SK-N-SH (cell line): Measurements from ENCODE around the gene NFIA. TPM values are rescaled to one million over a fixed set of nuclear protein-coding genes. Genes with fewer than 3 reads are reported as not detected.

Experiments used
- CTCF ChIA-PET: fragments of 300-600, 350-600 bp; formaldehyde crosslinking; extraction: SDS; loops from one replicate; lab custom pipeline; 2021; lab: Yijun Ruan, JAX
- POLR2A ChIA-PET: fragments of 350-600 bp; sonication (Branson Sonifier 250); formaldehyde crosslinking; extraction: SDS; loops from one replicate; lab custom pipeline; 2020; ENCODE audit warnings: antibody characterized with exemption, inconsistent platforms; lab: Yijun Ruan, JAX
- DNase-seq: peaks from one replicate; pipeline ENCODE4 v3.0.0; 2012
- H2AFZ ChIP-seq: fragments of 200-600 bp; sonication (generic); 2 replicates; pipeline ENCODE4 v1.8.1; 2016; ENCODE audit warnings: antibody characterized with exemption, mild to moderate bottlenecking, low read depth
- H3F3A ChIP-seq: fragments of 200-600 bp; sonication (generic); replicated peaks from 2 replicates; pipeline ENCODE3; 2016; ENCODE audit warnings: antibody characterized with exemption, mild to moderate bottlenecking; ENCODE audit not compliant: insufficient read depth
- H3K27ac ChIP-seq, 2 experiments: fragments of 200-500 bp in 1 of 2; fragments of 200-600 bp in 1 of 2; sonication (Bioruptor generic) in 1 of 2; sonication (generic), shearing (Covaris generic) in 1 of 2; 2 replicates each; pipeline versions ENCODE4 v1.5.1 to v1.6.1; 2014 to 2016; ENCODE audit warnings: low read depth in 2 of 2, inconsistent platforms in 1 of 2, low read length in 1 of 2, mild to moderate bottlenecking in 1 of 2, mixed read lengths in 1 of 2
- H3K27me3 ChIP-seq: fragments of 200-600 bp; sonication (generic), shearing (Covaris generic); 2 replicates; pipeline ENCODE4 v1.6.1; 2016; ENCODE audit warnings: mixed run types; ENCODE audit not compliant: insufficient read depth
- H3K36me3 ChIP-seq, 2 experiments: fragments of 200-500 bp in 1 of 2; fragments of 200-600 bp in 1 of 2; sonication (Bioruptor generic) in 1 of 2; sonication (generic) in 1 of 2; replicated peaks in 1 of 2; 2 replicates each; pipeline versions ENCODE3 to v1.5.1; 2014 to 2016; ENCODE audit warnings: low read length in 1 of 2, mild to moderate bottlenecking in 1 of 2; ENCODE audit not compliant: insufficient read depth in 2 of 2, control insufficient read depth in 1 of 2
- H3K4me1 ChIP-seq, 2 experiments: fragments of 200-500 bp in 1 of 2; fragments of 200-600 bp in 1 of 2; sonication (Bioruptor generic) in 1 of 2; sonication (generic), shearing (Covaris generic) in 1 of 2; 2 replicates each; pipeline versions ENCODE4 v1.5.1 to v1.6.1; 2014 to 2016; ENCODE audit warnings: low read depth in 1 of 2, low read length in 1 of 2, mixed run types in 1 of 2; ENCODE audit not compliant: insufficient read depth in 2 of 2, control insufficient read depth in 1 of 2
- H3K4me2 ChIP-seq: fragments of 200-600 bp; sonication (generic), shearing (Covaris generic); 2 replicates; pipeline ENCODE4 v1.6.1; 2017; ENCODE audit warnings: mixed run types
- H3K4me3 ChIP-seq, 2 experiments: fragments of 200-500 bp in 1 of 2; fragments of 200-600 bp in 1 of 2; sonication (Bioruptor generic) in 1 of 2; sonication (generic), shearing (Covaris generic) in 1 of 2; 2 replicates each; pipeline versions ENCODE4 v1.5.1 to v1.8.1; 2014 to 2016; ENCODE audit warnings: low read depth in 2 of 2, inconsistent platforms in 1 of 2, low read length in 1 of 2, mild to moderate bottlenecking in 1 of 2, mixed read lengths in 1 of 2, moderate library complexity in 1 of 2
- H3K79me2 ChIP-seq: fragments of 200-600 bp; sonication (generic); 2 replicates; pipeline ENCODE4 v1.8.1; 2017; ENCODE audit warnings: mild to moderate bottlenecking; ENCODE audit not compliant: insufficient read depth
- H3K9ac ChIP-seq: fragments of 200-600 bp; sonication (generic); 2 replicates; pipeline ENCODE4 v1.6.1; 2017; ENCODE audit warnings: mixed run types
- H3K9me2 ChIP-seq: fragments of 200-600 bp; sonication (generic); 2 replicates; pipeline ENCODE4 v1.6.1; 2017; ENCODE audit warnings: mixed run types
- H3K9me3 ChIP-seq: fragments of 200-600 bp; sonication (generic); 2 replicates; pipeline ENCODE4 v1.6.1; 2017; ENCODE audit warnings: mixed run types, mild to moderate bottlenecking, moderate library complexity
- H4K20me1 ChIP-seq: fragments of 200-600 bp; sonication (generic); 2 replicates; pipeline ENCODE4 v1.6.1; 2017; ENCODE audit warnings: mild to moderate bottlenecking, mixed run types; ENCODE audit not compliant: insufficient read depth
- CHD2 ChIP-seq: fragments of 150-350 bp; IDR thresholded peaks from 2 replicates; pipeline ENCODE4 v1.6.1; 2018; ENCODE audit warnings: low read length; ENCODE audit not compliant: partially characterized antibody
- EP300 ChIP-seq, 2 experiments: IDR thresholded peaks; 2 replicates each; pipeline versions ENCODE4 v1.4.0 to v1.6.1; 2012; ENCODE audit warnings: borderline replicate concordance in 1 of 2, low read depth in 1 of 2, low read length in 1 of 2
- EZH2phosphoT487 ChIP-seq: fragments of 200-600 bp; sonication (generic); IDR thresholded peaks from 2 replicates; pipeline ENCODE4 v1.6.1; 2017; ENCODE audit warnings: low read depth, mixed run types, mild to moderate bottlenecking, antibody characterized with exemption, moderate library complexity, borderline replicate concordance
- FOXJ3 ChIP-seq: sonication (generic); formaldehyde crosslinking; IDR thresholded peaks from 2 replicates; pipeline ENCODE4 v1.5.1; 2020; ENCODE audit warnings: mild to moderate bottlenecking, missing genetic modification reagents
- GATA2 ChIP-seq: sonication (generic); formaldehyde crosslinking; IDR thresholded peaks from 2 replicates; pipeline ENCODE4 v1.5.0; 2020; ENCODE audit warnings: mild to moderate bottlenecking, missing genetic modification reagents
- MAX ChIP-seq: IDR thresholded peaks from 2 replicates; pipeline ENCODE4 v1.4.0; 2012; ENCODE audit warnings: low read depth
- MEF2A ChIP-seq: IDR thresholded peaks from 2 replicates; pipeline ENCODE4 v1.4.0; 2012; ENCODE audit warnings: low read depth, borderline replicate concordance
- MXI1 ChIP-seq: IDR thresholded peaks from 2 replicates; pipeline ENCODE4 v1.6.1; 2012; ENCODE audit warnings: mild to moderate bottlenecking, low read depth, low read length, improper control_type of control experiment
- NFIC ChIP-seq: IDR thresholded peaks from 2 replicates; pipeline ENCODE4 v1.4.0; 2012; ENCODE audit warnings: borderline replicate concordance
- RAD21 ChIP-seq: IDR thresholded peaks from 2 replicates; pipeline ENCODE4 v1.6.1; 2012; ENCODE audit warnings: mild to moderate bottlenecking, low read length
- RXRA ChIP-seq: IDR thresholded peaks from 2 replicates; pipeline ENCODE4 v1.4.0; 2012; ENCODE audit warnings: low read depth, mild to moderate bottlenecking, borderline replicate concordance
- SMC3 ChIP-seq: IDR thresholded peaks from 2 replicates; pipeline ENCODE4 v1.6.1; 2012; ENCODE audit warnings: low read depth, low read length, improper control_type of control experiment
- USF1 ChIP-seq: IDR thresholded peaks from 2 replicates; pipeline ENCODE4 v1.4.0; 2012; ENCODE audit warnings: low read depth, borderline replicate concordance
- WGBS: methylation state at CpG from one replicate; pipeline ENCODE4 v1.1.6; 2017; ENCODE audit warnings: low lambda C conversion rate; 5-methylcytosine and 5-hydroxymethylcytosine counted together
- polyA plus RNA-seq, 3 experiments: library from polyadenylated mRNA; depleted of rRNA; stranded (reverse); fragments of >200 nt; gene quantifications; 2 replicates each; pipeline ENCODE4 v1.2.3, GENCODE V29; 2012
- TF ChIP-seq, protein P1 (sequence below): fragments of 200-600 bp; sonication (generic); IDR thresholded peaks from 2 replicates; pipeline ENCODE4 v1.6.1; 2017; ENCODE audit warnings: antibody characterized with exemption, mild to moderate bottlenecking, moderate library complexity
- TF ChIP-seq, protein P2 (sequence below): fragments of 150-350 bp; IDR thresholded peaks from 2 replicates; pipeline ENCODE4 v1.6.1; 2017; ENCODE audit warnings: antibody characterized with exemption, low read length, low read depth, borderline replicate concordance

The NFIA gene
- polyA plus RNA-seq, 1 of the 3 experiments (the other 2 are of a cell fraction), result 3.3 TPM

DNA sequence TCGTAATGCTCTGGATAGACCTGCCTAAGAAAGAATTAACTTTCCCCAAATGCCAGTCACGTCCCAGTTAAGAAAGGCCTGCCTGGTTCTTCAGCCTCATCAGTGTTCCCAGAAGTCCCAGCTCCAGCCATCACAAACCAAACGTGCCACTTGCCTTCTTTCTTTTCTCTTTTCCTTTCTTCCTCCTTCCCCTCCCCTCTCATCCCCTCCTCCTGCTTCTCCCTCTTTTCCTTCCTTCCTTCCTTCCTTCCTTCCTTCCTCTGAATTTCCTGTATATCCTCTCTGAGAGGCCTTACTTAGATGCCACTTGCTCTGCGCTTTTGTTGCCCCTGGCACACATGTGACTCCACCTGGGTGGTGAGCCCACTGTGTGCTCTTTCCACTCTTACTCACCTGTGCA lies 228.2 kb downstream of the NFIA start:
- H3K36me3 ChIP-seq, result no peaks in the 10 kb centered on the region
- CTCF ChIA-PET, result interaction anchor here (1.5 kb wide), 1 partner anchor 83 kb away, joined by 4 read pairs; no protein-coding TSS in a partner anchor
- WGBS, result 95% methylated on average over 4 of the region's 4 CpGs

DNA sequence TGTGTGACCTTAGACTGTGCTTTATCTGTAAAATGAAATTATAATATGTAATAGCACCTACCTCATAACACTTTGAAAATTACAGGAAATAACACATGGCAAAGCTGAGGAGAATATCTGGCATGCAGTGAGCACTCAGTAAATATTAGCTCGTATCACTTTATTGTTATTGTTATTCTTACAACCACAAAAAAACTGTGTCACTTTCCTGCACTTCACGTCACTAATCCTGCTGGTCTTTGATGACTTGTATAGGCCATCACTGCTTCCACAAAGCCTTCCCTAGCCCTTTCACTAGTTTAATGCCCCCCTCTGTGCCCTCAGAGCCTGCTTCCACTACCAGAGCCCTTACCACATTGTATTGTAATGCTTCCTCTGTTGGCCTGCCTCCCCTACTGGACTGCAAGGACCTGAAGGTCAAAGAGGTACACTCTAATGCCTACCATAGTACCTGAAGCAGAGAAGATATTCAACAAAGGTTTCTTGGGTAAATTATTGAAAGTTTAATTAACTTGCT lies 231.6 kb downstream of the NFIA start:
- TF ChIP-seq GATA2 (CRISPR knock-in tag), result no peak
- TF ChIP-seq, protein P1, sequence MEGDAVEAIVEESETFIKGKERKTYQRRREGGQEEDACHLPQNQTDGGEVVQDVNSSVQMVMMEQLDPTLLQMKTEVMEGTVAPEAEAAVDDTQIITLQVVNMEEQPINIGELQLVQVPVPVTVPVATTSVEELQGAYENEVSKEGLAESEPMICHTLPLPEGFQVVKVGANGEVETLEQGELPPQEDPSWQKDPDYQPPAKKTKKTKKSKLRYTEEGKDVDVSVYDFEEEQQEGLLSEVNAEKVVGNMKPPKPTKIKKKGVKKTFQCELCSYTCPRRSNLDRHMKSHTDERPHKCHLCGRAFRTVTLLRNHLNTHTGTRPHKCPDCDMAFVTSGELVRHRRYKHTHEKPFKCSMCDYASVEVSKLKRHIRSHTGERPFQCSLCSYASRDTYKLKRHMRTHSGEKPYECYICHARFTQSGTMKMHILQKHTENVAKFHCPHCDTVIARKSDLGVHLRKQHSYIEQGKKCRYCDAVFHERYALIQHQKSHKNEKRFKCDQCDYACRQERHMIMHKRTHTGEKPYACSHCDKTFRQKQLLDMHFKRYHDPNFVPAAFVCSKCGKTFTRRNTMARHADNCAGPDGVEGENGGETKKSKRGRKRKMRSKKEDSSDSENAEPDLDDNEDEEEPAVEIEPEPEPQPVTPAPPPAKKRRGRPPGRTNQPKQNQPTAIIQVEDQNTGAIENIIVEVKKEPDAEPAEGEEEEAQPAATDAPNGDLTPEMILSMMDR, result no peak
- TF ChIP-seq MXI1, result no peak
- no peak for TF ChIP-seq RXRA
- TF ChIP-seq, protein P2, sequence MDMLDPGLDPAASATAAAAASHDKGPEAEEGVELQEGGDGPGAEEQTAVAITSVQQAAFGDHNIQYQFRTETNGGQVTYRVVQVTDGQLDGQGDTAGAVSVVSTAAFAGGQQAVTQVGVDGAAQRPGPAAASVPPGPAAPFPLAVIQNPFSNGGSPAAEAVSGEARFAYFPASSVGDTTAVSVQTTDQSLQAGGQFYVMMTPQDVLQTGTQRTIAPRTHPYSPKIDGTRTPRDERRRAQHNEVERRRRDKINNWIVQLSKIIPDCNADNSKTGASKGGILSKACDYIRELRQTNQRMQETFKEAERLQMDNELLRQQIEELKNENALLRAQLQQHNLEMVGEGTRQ, result no peak
- TF ChIP-seq MEF2A, result no peak
- no peak for TF ChIP-seq NFIC
- TF ChIP-seq RAD21, result no peak
- TF ChIP-seq FOXJ3 (CRISPR knock-in tag), result no peak
- H4K20me1 ChIP-seq, result no peaks in the 10 kb centered on the region
- WGBS, result 93% methylated on average over 2 of the region's 2 CpGs
- no peaks in the 10 kb centered on the region; the same call in 1 of the 2 replicates for H3K9me3 ChIP-seq
- no peak overlapping the region; a peak in 1 of 4 replicates for H3K27ac ChIP-seq
- H3F3A ChIP-seq, result no peaks in the 10 kb centered on the region
- ChIA-PET POLR2A (no interaction called here), CTCF (no interaction called here)
- H3K79me2 ChIP-seq, result no peaks in the 10 kb centered on the region
- no peaks in the 10 kb centered on the region for H3K36me3 ChIP-seq
- no peak overlapping the region for H3K9ac ChIP-seq
- no peak for DNase-seq
- no peak overlapping the region for H2AFZ ChIP-seq
- H3K4me2 ChIP-seq, result no peak overlapping the region
- no peaks in the 10 kb centered on the region for H3K9me2 ChIP-seq
- H3K4me1 ChIP-seq, result peaks cover 8 to 15% of the 10 kb centered on the region in 2 experiments; a peak in 3 of 4 replicates
- no peaks in the 10 kb centered on the region for H3K27me3 ChIP-seq
- no peak overlapping the region for H3K4me3 ChIP-seq

More for the DNA sequence above, 228.2 kb downstream of the NFIA start:
- Histone ChIP-seq H2AFZ (no peak overlapping the region), H3K9me2 (no peaks in the 10 kb centered on the region), H3K27me3 (no peaks in the 10 kb centered on the region), H3K4me1 (peaks cover 0 to 3% of the 10 kb centered on the region in 2 experiments; a peak in 1 of 4 replicates), H3K4me3 (no peak overlapping the region), H3K79me2 (no peaks in the 10 kb centered on the region), H3F3A (no peaks in the 10 kb centered on the region), H3K9ac (no peak overlapping the region), H3K4me2 (no peak overlapping the region), H3K27ac (no peak overlapping the region), H4K20me1 (no peaks in the 10 kb centered on the region), H3K9me3 (no peaks in the 10 kb centered on the region)
- POLR2A ChIA-PET, result no interaction called here
- no peak for DNase-seq
- TF ChIP-seq USF1, result no peak
- TF ChIP-seq, protein P2, result no peak
- TF ChIP-seq SMC3, result no peak
- TF ChIP-seq MAX, result no peak
- TF ChIP-seq CHD2, result no peak
- no peak for TF ChIP-seq NFIC
- TF ChIP-seq EP300 (IDR thresholded peaks at IDR 0.05; ENCODE audit: borderline replicate concordance in 1 of 2, low read depth in 1 of 2, low read length in 1 of 2), result no peak
- TF ChIP-seq EZH2phosphoT487, result no peak
